Measurements from ENCODE around the gene COX6B2.
A peak's percentile ranks its signal among the peaks of the same experiment; 100 is the strongest.
"Not testable (repeated sequence)": the region's sequence is repeated elsewhere in the genome, so short reads cannot be mapped to it uniquely, and the experiment has no call there.

The COX6B2 gene

DNA sequence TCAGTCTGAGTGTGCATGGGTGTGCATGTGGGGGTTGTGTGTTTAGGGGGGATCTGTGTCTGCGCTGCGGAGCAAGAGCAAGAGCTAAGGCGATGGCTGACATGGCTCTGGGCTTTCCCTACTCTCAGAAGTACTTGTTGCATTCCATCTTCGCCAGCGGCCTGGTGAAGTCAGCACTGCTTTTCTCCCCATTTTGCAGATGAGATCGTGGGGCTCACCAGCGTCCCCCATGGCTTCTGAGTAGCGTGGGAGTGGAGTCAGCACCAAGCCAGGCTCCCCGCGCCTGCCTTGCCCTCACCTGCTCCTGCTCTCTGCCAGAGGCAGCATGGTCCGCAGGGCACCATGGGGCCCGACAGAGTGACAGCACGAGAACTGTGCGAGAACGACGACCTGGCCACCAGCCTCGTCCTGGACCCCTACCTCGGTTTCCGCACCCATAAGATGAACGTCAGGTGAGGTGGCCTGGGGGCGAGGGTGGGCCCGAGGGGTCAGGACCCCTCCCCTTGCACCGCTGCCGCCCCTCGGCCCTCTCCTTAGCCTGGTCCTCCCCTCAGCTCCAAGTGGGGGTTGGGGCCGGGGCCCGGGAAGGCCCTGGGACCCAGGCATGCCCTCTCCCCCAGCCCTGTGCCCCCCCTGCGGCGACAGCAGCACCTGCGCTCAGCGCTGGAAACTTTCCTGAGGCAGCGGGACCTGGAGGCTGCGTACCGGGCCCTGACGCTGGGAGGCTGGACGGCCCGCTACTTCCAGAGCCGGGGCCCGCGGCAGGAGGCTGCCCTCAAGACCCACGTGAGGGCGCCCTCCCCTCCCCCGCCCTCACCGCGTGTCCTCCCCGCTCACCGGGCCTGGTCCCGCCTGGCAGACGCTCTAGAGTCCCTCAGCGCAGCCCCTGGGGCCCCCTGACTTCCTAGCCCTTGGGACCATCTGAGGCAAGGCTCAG, 12.7 kb downstream of the COX6B2 start:
- DNase-seq = no peak

- peak; percentile 48 for DNase-seq
These were observed 13.3 kb downstream of the COX6B2 start for GRCh38 chr19:55341171-55341588.

GRCh38 chr19:55340784-55341147, 13.8 kb downstream of the COX6B2 start:
- no peak for DNase-seq

DNA sequence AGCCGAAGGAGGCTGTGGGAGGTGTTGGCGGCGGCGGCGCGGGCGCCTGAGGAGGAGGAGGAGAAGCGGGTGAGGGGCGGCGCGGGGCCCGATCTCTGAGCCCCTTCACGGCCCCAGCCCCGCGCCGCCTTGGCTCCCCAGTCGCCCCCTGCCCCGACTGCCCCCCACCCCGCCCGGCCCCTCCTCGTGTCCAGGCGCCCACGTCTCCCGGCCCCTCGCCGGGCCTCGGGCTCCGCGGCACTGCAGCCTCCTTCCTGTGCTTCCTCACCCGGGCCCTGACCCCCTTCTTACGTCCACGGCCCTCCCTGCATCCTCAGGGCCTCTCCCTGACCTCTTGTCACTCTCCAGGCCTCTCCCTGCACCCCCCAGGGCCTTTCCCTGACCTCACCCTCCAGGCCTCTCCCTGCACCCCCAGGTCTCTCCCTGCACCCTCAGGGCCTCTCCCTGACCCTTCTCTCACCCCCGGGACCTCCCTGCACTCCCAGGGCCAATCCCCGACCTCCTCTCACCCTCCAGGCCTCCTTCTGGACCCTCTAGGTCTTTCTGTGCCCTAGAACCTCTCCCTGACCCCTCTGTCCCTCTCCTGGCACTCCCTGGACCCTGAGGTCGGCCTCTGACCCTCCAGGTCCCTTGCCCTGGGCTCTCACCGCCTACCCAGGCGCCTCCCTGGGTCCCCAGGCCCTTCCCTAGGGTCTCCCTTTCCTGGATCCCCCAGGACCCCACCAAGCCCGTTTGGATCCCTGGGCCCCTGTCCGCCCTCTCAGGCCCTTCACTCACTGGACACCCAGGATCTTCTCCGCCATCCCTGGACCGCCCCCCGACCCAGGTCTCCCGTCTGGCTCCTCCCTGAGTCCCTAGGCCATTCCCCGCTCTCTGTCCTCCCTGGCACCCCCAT, 14.4 kb downstream of the COX6B2 start:
- DNase-seq = no peak

GRCh38 chr19:55339105-55339888, 15.2 kb downstream of the COX6B2 start, which contains the start of gene KMT5C:
Gene KMT5C, plus strand, starts transcription at chr19:55339876. Its CDS starts 2,061 bp downstream, at chr19:55341937.
- DNase-seq = peak; percentile 100

DNA sequence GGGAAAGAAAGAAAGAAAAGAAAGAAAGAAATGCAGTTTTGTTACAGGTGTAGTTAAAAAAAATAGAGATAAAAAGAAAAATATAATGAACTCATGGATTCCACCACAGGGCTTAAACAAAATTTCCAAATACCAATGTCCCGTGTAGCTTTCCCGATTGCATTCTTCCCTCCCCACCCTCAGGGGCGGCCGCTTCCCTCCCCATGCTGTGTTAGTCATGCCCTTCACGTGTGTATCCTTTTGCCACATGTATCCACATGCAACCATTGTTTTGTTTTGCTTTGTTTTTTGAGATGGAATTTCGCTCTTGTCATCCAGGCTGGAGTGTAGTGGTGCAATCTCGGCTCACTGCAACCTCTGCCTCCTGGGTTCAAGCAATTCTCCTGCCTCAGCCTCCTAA, 18.4 kb downstream of the COX6B2 start:
- no peak for DNase-seq

DNA sequence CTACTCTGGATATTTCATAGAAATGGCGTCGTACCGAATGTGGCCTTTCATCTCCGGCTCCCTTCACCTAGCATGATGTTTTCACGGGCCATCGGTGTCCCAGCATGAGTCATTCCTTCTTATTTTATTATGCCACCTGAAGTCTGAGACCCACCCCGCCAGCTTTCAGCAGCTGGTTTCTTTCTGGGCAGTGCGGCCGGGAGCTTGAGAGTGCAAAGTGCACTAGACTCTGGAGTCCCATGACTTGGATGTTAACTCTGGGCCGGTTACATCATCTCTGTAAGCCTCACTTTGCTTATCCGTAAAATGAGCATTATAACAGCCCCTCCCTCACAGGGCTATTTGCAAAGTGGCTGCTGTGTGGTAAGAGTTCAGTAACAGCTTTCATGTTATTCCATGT, 20.6 kb downstream of the COX6B2 start:
- no peak for DNase-seq

DNA sequence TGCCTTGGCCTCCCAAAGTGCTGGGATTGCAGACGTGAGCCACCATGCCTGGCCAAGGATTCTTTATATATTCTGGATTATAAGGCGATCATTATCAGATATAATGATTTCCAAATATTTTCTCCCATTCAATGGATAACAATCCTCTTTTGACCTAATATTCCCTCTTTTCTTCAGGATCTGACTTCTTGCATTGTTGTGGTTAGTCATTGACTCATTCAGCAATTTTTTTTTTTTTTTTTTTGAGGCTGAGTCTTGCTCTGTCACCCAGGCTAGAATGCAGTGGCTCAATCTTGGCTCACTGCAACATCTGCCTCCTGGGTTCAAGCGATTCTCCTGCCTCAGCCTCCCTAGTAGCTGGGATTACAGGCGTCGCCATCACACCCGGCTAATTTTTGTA, 24.7 kb downstream of the COX6B2 start:
- not testable (repeated sequence) for DNase-seq

DNA sequence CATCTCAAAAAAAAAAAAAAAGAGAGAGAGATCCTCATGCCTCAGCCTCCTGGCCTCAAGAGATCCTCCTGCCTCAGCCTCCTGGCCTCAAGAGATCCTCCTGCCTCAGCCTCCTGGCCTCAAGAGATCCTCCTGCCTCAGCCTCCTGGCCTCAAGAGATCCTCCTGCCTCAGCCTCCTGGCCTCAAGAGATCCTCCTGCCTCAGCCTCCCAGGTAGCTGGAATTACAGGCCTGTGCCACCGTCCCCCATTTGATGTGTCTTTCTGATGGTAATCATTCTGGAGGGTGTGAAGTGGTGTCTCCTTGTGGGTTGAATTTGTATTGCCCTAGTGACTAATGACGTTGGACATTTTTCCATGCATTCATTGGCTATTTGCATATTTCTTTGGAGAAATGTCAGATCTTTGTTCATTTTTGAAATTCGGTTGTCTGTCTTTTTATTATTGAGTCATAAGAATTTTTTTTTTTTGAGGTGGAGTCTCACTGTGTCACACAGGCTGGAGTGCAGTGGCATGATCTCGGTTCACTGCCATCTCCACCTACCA, 25.7 kb downstream of the COX6B2 start:
- not testable (repeated sequence) for DNase-seq

DNA sequence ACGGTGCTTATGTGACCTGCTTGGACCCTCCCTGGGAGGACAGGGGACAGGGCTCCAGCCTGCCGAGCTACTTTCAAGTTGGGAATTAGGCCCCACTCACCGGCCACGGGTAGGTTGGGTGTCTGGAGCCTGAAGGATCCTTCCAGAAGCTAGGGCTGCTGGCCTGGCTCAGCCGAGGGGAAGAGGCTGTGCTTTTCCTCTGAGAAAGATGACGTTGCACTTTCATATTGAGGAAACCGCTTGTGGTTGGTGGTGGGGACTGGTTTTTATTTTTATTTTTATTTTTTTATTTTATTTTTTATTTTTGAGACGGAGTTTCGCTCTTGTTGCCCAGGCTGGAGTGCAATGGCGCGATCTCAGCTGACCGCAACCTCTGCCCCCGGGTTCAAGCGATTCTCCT, 29.3 kb downstream of the COX6B2 start, which contains the start of gene TMEM150B:
Gene TMEM150B, minus strand, starts transcription at position 170 of the 400 bp plus-strand sequence. CDS start 4,305 bp downstream, outside the sequence.
- no peak for DNase-seq

GRCh38 chr19:55324662-55325061, 29.9 kb downstream of the COX6B2 start:
- DNase-seq = no peak

- no peak for DNase-seq
These were observed 32.2 kb downstream of the COX6B2 start for GRCh38 chr19:55322204-55322885.

- DNase-seq = no peak
These were observed 32.9 kb downstream of the COX6B2 start for GRCh38 chr19:55321466-55322137.

DNA sequence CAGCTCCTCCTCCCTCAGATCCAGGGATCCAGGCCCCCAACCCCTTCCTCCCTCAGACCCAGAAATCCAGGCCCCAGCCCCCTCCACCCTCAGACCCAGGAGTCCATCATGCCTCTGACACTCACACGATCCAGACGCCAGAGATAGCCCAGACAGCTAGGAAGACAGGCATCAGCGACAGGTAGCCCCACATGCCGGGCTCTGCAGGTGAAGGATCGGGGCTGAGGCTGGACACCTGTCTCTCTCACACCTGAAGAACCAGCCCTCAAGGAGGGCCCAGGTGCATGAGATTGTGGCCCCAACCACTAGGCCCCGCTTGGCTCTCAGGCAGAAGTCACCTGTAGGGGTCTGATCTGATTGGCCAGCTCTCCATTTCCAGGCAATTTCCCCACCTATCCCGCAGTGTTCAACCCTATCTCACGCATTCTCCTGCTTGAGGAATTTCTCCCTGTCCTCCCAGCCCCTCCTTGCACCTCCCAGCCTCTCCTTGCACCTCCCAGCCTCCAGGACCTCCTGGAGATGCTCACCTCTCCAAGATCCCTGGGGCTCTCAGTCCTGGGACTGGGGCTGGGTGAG, 33.6 kb downstream of the COX6B2 start:
- no peak for DNase-seq

- no peak for DNase-seq
These were observed 34.7 kb downstream of the COX6B2 start for GRCh38 chr19:55319785-55320184.

DNA sequence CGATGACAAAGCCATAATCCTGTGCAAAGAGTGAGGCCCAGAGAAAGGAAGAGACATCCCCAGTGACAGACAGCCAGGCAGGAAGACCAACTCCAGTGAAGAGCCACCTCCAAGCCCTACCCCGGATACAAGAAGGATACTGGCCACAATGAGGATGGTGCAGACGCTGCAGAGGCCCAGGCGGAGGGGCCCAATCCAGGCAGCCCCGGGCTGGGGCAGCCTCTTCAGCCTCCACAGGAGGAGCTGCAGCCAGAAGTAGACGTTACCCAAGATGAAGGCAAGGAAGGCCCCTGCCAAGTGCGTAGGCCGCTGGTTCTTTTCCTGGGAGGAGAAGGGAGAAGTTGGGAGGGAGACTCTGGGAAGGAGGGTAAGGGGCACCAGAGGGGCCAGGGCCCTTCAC, 37.9 kb downstream of the COX6B2 start:
- no peak for DNase-seq

- no peak for DNase-seq
These were observed 38.5 kb downstream of the COX6B2 start for GRCh38 chr19:55315956-55316525.

- no peak for DNase-seq
These were observed 40.1 kb downstream of the COX6B2 start for GRCh38 chr19:55314396-55314795.

DNA sequence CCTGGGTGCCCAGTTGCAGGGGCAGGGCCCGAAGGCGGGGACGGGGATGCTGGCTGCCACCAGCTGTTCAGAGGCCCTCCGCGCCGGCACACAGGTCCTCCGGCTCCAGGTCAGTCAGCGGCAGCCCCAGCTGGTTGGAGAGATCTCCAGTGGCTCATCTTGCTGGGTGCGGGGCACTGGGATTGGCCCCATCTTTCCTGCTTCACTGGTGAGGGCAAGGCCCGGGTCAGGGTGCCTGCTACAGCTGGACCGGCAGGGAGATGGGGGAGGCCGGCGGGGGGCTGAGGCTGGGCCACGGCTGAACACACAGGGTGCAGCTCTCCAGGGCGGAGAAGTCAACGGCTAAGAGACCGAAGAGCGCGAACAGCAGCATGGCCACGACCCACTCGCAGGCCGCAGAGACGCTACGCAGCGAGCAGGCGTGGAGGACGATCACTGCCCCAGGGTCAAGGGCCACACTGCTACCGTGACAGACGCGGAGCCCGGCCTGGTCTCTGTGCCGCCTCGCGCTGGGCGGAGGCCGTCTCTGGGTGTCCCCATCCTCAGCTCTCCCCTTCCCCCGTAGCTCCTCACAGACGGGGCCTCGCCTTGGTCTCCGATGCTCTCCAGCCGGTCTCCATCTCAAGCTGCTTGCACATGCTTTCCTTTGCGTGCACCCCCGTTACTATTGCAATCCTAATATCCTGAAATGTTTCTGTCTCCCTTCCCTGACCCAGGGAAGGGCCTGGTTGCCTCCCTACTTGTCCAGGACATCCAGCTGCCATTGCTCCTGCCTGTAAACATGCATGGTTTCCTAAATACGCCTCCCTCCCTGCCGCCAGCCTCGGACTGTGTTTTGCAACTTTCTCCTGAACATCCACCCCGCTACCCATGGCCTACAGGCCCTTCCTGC, 41.7 kb downstream of the COX6B2 start:
- DNase-seq = no peak
